Activated naive CD4-positive, alpha-beta T cell treated with Interleukin-2 at 50 U/mL for 16 hours (primary cell): ENCODE data around the gene COL4A1.
A peak's percentile ranks its signal among the peaks of the same experiment; 100 is the strongest.

Experiments
- DNase-seq: peaks from one replicate; pipeline ENCODE4 v3.0.0-alpha.2; 2020

Gene COL4A1

GRCh38 chr13:110150384-110151101, 156.4 kb downstream of the COL4A1 start:
- DNase-seq: no peak

DNA sequence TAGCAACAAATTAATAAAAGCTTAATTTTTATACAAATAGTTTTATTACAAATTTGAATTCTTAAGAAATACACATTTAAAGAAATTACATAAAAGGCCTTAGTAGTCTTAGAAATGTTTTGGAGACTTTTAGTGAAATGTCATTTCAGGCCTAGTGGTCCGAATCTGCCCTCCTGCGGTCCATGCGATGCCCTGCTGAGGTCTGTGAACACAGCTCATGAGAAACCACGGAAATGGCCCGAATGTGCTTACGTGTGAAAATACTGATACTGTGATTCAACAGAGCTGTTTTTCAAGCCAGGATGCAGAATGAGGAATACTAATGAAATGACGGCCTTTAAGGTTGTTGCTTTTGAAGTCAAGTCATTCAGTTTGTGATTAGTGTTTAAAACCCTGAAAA, 157.9 kb downstream of the COL4A1 start:
- no peak for DNase-seq

- no peak for DNase-seq
Measured at GRCh38 chr13:110140099-110140498, 166.9 kb downstream of the COL4A1 start.

DNA sequence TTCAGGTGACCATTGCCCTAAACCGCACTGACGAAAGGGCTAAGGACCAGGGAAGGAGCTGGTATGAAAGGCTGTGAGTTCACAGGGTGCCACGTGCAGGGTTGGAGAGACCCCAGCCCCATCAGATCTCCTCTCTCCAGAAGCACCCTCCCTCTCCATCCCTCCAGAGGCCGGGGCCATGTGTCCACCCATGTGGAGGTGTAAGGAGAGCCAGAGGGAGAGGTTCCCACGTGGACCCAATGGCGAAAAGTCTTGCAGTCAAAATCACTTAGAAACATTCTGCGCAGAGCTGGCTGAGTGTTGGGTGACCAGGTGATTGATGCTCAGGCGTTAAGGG, 168.3 kb downstream of the COL4A1 start:
- DNase-seq: no peak

DNA sequence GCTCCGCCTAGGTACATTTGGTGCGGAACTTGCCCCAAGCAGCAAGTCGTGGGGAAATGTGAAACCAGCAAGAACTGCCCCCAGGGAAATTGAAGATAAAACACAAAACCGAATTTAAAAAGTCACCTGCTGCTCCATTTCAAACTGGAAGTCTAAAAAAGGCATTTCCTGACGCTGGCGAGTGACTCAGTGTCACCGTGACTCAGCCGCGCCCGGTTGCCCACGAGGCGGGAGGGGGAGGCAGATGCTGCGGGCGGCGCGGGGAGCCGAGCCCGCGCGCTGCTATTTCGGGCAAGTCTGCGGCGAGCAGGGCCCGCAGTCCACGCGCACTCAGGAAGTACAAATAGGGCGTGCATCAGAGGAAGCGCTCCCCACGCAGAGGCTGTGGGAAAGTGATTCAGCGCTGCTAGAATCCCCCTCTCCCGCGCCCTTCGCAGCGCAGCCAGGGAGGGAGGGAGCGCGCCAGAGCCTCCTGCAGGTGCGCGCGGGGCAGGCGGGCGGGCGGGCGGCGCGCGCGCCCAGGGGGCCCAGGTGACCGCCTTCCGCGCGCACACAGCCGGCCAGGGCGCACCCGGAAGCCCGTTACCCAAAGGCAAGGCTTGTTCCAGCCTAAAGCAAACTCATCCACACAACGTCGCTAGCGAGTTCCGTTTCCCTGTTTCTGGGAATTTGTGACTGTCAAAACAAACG, 168.8 kb downstream of the COL4A1 start:
- peak; percentile 71 for DNase-seq

GRCh38 chr13:110137680-110138009, 169.3 kb downstream of the COL4A1 start:
- peak; percentile 9 for DNase-seq

DNA sequence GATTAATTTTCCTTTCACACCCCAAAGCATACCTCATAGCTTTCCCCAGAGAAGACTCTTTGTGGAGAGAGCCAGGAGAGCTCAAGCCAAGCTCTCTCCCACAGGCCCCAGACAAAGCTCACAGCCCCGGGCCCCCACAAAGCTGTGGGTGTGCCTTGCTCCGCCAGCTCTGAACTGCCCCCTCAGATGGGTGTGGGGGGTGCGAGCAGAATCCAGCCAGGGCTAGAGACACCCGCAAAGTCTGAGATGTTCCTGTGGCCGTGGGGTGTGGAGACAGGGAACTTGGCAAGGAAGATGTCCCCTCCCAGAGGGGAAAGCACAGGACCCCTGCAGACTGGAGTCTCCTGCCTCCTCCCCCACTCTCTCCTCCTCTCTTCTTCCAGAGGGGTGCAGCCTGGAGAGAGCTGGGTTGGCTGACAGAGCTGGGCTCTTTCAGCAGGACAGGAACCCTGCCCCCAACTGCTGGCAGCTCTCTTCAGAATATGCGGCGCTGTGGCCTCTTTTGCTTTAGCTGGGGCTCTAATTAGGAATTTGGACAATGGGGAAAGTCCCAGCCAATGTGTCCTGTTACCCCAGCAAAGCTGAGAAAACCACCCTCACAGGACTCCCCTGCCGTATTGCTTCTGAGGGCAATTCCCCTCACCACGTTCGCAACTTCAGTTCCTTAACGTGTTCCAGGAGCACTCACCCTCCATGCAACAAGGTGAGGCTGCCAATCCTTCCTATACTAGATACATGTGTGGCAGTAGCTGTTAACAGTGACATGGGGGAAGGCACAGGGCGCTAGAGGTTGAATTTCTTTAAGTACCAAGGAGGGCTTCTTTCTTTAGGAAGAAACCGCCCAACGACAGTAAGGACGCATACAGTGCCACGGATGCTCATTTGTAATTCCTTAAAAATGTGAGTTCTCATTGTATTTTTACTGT, 170.0 kb downstream of the COL4A1 start:
- no peak for DNase-seq

DNA sequence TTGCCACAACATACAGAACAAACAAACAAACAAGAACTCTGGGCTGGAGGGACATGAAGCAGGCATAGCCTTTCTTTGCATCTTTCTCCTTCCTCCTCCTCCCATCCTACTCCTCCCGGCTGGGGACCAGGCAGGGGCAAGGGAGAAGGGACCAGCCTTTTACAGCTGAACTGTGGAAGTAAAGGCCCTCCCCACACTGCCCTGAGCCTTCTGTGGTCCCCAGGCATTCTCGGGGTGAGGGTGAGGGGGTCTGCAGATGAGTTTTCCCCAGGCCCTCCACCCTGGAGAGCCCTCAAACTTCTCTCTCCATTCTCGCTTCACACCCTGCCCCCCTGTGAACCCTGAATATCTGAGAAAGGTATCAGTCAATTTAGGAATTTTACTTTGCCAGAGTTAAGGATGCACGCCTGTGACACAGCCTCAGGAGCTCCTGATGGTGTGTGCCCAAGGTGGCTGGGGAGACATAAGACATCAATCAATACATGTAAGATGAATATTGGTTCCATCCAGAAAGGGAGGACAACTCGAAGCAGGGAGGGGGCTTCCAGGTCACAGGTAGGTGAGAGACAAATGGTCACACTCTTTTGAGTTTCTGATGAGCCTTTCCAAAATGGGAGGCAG, 170.9 kb downstream of the COL4A1 start:
- no peak for DNase-seq

DNA sequence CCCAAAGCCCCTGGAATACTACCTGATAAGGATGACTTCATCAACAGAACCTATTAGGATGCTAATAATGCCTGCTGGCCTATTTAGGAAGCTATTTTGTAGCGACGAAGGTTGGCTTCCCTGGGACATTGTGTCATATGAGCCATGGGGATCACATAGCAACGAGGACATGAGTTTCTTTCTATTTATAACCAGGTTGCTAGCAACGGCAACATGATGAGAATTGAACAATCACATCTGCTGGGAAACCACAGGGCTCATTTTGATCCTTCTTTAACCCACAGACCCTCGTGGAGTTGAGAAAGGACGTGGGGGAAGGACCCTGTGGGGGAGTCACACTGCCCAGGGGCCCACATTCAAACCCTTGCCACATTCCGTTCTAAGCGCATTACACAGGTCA, 172.2 kb downstream of the COL4A1 start:
- no peak for DNase-seq

DNA sequence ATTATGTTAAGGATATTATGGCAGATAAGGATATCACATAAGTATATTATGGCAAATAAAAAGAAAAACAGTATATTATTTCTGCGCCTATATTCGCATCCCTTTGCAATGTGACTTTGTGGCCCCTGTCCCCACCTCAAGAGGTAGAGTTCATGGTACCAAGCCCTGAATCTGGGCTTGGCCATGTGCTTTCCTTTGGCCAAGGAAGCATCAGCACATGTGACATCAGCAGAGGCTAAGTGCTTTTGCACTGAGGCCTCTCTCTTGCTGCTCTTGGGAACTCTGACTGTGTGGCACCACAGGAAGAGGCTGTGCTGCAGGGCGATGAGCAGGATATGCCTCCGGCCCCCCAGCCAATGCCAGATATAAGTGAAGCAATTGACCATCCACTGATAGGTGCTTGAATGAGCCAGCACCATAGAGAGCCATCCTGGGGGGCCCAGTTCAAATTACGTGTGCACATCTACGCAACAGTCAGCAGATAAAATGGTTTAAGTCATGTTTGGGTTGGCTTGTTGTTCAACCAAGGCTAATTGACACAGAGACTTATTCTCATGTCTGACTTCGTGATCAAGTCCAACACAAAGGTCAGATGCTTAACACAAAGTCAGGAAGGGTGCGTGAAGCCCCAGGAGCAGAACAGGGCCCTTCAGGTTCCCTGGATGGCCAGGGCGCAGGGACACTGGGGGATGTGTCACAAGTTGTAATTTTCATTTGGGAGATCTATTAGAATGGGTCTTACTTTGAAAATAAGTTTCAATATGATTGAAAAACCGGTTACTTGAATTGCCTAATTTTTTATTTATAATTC, 173.3 kb downstream of the COL4A1 start:
- DNase-seq: no peak

DNA sequence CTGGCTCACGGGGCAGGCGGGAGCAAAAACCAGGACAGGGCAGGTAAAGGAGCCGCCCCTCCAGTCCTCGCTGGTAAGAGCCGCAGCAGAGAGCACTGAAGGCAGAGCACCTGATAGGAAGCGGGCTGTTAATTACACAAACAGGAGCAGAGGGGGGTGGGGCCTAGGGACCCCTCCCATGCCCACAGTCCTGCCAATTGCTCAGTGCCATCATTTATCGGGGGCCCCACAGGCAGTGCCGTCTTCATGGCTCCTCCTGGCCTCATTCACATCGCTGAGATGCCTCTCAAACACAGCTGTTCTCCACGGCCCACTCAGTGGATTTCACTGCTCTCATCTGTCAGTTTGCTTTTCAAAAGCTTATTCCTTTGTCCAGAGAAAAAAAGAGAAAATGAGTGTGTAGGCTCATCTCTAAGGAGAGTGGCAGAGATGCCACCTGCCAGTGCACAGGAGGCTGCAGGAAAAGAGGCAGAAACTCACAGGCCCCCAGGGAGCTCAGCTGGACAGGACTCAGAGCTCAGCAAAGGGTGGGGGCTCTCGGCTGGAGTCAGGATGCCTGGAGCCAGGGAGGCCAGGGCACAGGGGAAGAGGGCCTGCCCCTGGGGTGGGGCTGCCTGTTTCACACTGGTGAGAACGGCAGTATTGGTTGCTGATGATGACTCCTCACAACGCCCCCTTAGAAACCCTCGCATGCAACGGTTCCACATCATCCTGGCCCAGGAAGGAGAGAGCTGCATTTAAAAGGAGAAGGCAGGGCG, 174.6 kb downstream of the COL4A1 start:
- DNase-seq: no peak

- DNase-seq: no peak
Measured at GRCh38 chr13:110131424-110131823, 175.5 kb downstream of the COL4A1 start.

DNA sequence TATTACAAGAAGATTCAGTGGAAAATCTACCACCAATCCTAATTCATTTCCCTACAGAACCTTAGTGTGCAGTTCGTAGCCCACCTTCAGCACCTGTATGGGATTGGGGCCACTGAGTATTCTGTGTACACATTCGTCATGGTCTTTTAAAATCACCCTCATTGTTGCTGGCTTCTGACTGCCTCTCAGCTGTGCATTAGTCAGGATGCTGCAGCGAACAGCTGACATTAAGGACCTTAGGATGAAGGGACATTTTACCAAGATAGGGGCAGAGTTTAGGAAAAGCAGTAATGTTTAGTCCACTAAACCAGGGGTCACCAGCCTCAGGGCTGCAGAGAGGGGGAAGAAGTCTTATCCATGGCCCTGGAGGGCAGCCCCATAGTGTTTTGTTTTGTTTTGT, 176.5 kb downstream of the COL4A1 start:
- no peak for DNase-seq

DNA sequence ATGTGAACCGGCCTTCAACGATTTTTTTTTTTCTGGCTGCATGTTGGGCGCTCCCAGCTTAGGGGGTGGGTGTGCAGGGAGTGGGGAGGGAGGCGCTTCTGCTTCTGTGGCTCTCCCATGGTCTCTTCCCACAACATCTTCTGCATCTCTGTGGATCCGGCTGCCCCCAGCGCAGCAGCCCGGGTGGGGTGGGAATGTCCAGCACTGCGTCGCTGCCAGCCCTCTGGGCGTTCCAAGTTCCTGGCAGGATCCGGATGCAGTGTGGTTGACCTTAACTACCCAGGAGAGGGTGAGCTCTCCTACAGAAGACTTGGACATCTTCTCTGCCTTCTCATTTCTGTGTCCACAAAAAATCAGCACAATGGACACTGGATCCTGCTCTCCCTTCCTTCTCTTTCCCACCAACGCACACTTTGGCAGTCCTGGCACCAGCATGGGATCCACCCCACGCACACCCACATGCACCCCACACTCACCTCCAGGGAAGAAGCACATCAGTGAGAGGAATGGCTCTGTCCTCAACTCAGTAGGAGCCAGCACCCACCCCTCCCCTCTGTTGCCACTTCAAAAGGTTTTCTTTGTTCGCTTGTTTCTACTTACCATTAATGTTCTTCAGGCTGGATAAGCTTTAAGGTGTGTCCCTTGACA, 177.3 kb downstream of the COL4A1 start:
- no peak for DNase-seq

DNA sequence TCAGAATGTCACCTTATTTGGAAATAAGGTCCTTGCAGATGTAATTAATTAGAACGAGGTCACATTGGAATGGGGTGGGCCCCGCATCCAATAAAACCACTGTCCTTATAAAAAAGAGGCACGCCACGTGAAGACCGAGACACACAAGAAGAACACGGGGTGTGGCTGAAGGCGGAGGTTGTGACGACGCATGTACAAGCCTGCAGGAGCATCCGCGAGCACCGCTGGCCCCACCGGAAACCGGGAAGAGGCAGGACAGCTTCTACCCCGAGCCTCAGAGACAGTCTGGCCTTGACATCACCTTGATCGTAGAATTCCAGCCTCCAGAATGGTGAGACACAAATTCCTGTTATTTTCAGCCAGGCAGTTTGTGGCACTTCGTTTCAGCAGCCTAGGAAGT, 177.9 kb downstream of the COL4A1 start:
- no peak for DNase-seq

DNA sequence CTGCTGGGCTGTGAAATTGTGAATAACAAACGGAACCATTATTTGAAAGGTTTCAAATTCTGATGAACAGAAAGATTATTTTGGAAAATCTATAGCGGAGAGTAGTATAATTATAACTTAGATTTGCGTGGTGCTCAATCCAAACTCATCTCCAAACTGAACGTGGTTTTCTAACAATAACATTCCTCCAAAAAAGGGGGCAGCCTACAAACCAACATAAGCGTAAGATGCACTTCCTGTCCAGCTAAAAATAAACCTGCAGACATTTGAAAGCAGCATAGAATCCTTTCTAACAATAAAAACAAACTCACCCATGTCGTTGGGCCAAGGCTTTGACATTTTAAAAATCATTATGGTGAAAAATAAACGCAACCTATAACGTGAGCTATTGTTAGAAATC, 178.4 kb downstream of the COL4A1 start:
- DNase-seq: no peak

- no peak for DNase-seq
Measured at GRCh38 chr13:110127986-110128511, 178.9 kb downstream of the COL4A1 start.

DNA sequence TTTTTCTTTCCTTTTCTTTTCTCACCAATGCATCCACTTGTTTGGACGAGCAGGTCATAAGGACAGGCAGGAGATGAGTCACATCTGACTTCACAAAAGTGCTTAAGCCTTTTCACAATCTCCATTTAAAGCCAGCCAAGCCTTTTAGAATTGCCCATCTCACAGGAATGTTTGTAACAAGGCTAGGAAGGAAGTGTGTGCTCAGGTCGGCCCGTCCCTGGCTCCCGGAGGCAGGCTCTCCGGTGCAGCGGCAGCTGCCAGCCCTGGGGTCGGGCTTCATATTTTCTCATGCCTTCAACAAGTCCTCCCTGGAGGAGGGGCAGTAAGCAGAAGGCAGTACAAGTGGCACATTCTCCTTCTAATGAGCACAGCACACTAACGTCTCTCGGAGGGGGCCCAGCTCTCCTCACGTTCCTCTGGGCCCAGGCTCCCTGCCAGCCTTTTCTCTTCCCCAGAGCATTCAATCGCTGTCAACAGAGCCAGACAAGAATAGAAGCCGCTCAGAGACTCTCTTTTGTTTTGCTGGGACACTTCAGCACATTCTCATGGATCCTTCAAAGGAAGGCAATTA, 180.5 kb downstream of the COL4A1 start:
- no peak for DNase-seq

GRCh38 chr13:110125613-110126272, 181.2 kb downstream of the COL4A1 start:
- no peak for DNase-seq

GRCh38 chr13:110125157-110125556, 181.8 kb downstream of the COL4A1 start:
- DNase-seq: no peak
